ENCODE results near the gene CELA1. TPM values are rescaled to one million over a fixed set of nuclear protein-coding genes. Genes with fewer than 3 reads are reported as not detected.
"Not testable (repeated sequence)": the region's sequence is repeated elsewhere in the genome, so short reads cannot be mapped to it uniquely, and the experiment has no call there.

CELA1 gene
- total RNA-seq, 1 donor from 2014 or later = not detected

GRCh38 chr12:51345681-51346080 lies 798 bp downstream of the CELA1 start:
- DNase-seq (ENCODE audit: low spot score) = no peak

GRCh38 chr12:51343201-51343600 lies 3.3 kb downstream of the CELA1 start:
- DNase-seq (ENCODE audit: low spot score) = no peak

- DNase-seq (ENCODE audit: low spot score) = no peak
These were observed 4.1 kb downstream of the CELA1 start for GRCh38 chr12:51342416-51342815.

- DNase-seq (ENCODE audit: low spot score) = no peak
These were observed 5.0 kb downstream of the CELA1 start for GRCh38 chr12:51341251-51342007.

- no peak for DNase-seq (ENCODE audit: low spot score)
These were observed 6.7 kb downstream of the CELA1 start for GRCh38 chr12:51339750-51340149.

- DNase-seq (ENCODE audit: low spot score) = not testable (repeated sequence)
These were observed 9.1 kb downstream of the CELA1 start for GRCh38 chr12:51337336-51337735.

GRCh38 chr12:51335931-51336330 lies 10.5 kb downstream of the CELA1 start:
- DNase-seq (ENCODE audit: low spot score) = no peak

- DNase-seq (ENCODE audit: low spot score) = no peak
These were observed 11.7 kb downstream of the CELA1 start for GRCh38 chr12:51334764-51335163.

- DNase-seq (ENCODE audit: low spot score) = no peak
These were observed 12.9 kb downstream of the CELA1 start for GRCh38 chr12:51333536-51333935.

- no peak for DNase-seq (ENCODE audit: low spot score)
These were observed 16.3 kb downstream of the CELA1 start for GRCh38 chr12:51330186-51330585.

- no peak for DNase-seq (ENCODE audit: low spot score)
These were observed 16.7 kb downstream of the CELA1 start for GRCh38 chr12:51329742-51330141.

GRCh38 chr12:51328587-51328986 lies 17.9 kb downstream of the CELA1 start:
- no peak for DNase-seq (ENCODE audit: low spot score)

- no peak for DNase-seq (ENCODE audit: low spot score)
These were observed 19.6 kb downstream of the CELA1 start for GRCh38 chr12:51326698-51327439.

GRCh38 chr12:51324953-51325352 lies 21.5 kb downstream of the CELA1 start:
- DNase-seq (ENCODE audit: low spot score) = no peak

- DNase-seq (ENCODE audit: low spot score) = peak; percentile 89
These were observed 22.2 kb downstream of the CELA1 start, which contains the start of gene BIN2 for GRCh38 chr12:51323966-51324895. Gene BIN2 (minus strand): TSS chr12:51324174. CDS start chr12:51324102, 72 bp downstream.

- no peak for DNase-seq (ENCODE audit: low spot score)
These were observed 23.0 kb downstream of the CELA1 start for GRCh38 chr12:51323317-51323960.

GRCh38 chr12:51322452-51322851 lies 24.0 kb downstream of the CELA1 start:
- DNase-seq (ENCODE audit: low spot score) = no peak

- no peak for DNase-seq (ENCODE audit: low spot score)
These were observed 24.6 kb downstream of the CELA1 start for GRCh38 chr12:51321882-51322281.

GRCh38 chr12:51320695-51321320 lies 25.7 kb downstream of the CELA1 start:
- DNase-seq (ENCODE audit: low spot score) = no peak

- DNase-seq (ENCODE audit: low spot score) = no peak
These were observed 26.2 kb downstream of the CELA1 start for GRCh38 chr12:51320311-51320694.

Data from mesenteric fat pad (tissue), 1 donor.